ENCODE data around the gene VCL.

DNA sequence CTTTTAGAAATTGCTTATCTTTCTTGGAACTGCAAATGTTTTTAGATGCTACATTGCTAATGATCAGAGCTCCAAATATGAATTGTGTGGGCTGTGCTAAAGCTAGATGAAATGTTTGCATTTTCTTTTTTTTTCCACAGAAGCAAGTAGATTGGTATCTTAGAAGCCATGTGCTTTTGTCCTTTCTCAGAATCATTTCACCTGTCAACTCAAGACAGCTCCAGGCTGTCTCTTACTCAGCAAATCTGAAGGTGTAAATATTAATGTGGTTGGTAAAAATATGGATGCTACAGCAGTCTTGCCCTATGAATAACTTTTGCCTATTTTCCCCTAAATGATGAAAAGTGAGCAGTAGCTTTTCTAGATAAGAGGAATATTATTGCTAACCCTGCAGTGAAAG is 111.5 kb downstream of the VCL start:
- TF ChIP-seq CTCF (IDR thresholded peaks at IDR 0.05) (no peak), POLR2A (IDR thresholded peaks at IDR 0.05) (no peak), EP300 (IDR thresholded peaks at IDR 0.05) (no peak), POLR2AphosphoS5 (IDR thresholded peaks at IDR 0.05) (no peak)

Measured in upper lobe of left lung (tissue), 4 donors.